RKO (cell line): Measurements from ENCODE around the gene TMCC1.

Experiments used
- DNase-seq: peaks from one replicate; pipeline ENCODE4 v3.0.0-alpha.2; 2016; ENCODE audit warnings: low spot score

TMCC1 gene

GRCh38 chr3:129609591-129610182 is 283.8 kb downstream of the TMCC1 start:
- no peak for DNase-seq

- DNase-seq = no peak
These were observed 284.4 kb downstream of the TMCC1 start for GRCh38 chr3:129608936-129609590.

- peak; percentile 28 for DNase-seq
These were observed 285.2 kb downstream of the TMCC1 start for GRCh38 chr3:129608087-129608935.

GRCh38 chr3:129607391-129608068 is 286.0 kb downstream of the TMCC1 start:
- no peak for DNase-seq

- DNase-seq = peak; percentile 61
These were observed 286.7 kb downstream of the TMCC1 start, which contains the start of gene PLXND1 for GRCh38 chr3:129606636-129607390. Gene PLXND1, minus strand, starts transcription at chr3:129606676. Its CDS starts 37 bp downstream, at chr3:129606639.

- DNase-seq = peak; percentile 66
These were observed 287.4 kb downstream of the TMCC1 start for GRCh38 chr3:129605922-129606635.

GRCh38 chr3:129605203-129605921 is 288.1 kb downstream of the TMCC1 start:
- no peak for DNase-seq

- DNase-seq = no peak
These were observed 288.7 kb downstream of the TMCC1 start for GRCh38 chr3:129604767-129605166.

GRCh38 chr3:129603991-129604749 is 289.3 kb downstream of the TMCC1 start:
- DNase-seq = no peak

- DNase-seq = no peak
These were observed 290.0 kb downstream of the TMCC1 start for GRCh38 chr3:129603561-129603942.

GRCh38 chr3:129602730-129603560 is 290.6 kb downstream of the TMCC1 start:
- peak; percentile 70 for DNase-seq

GRCh38 chr3:129602309-129602708 is 291.2 kb downstream of the TMCC1 start:
- no peak for DNase-seq

GRCh38 chr3:129601713-129602112 is 291.8 kb downstream of the TMCC1 start:
- DNase-seq = no peak

- DNase-seq = no peak
These were observed 293.2 kb downstream of the TMCC1 start for GRCh38 chr3:129600348-129600747.

GRCh38 chr3:129599607-129600006 is 293.9 kb downstream of the TMCC1 start:
- DNase-seq = peak; percentile 31

GRCh38 chr3:129599073-129599472 is 294.4 kb downstream of the TMCC1 start:
- DNase-seq = no peak

GRCh38 chr3:129598484-129598883 is 295.0 kb downstream of the TMCC1 start:
- no peak for DNase-seq

GRCh38 chr3:129598000-129598381 is 295.5 kb downstream of the TMCC1 start:
- DNase-seq = no peak
